ENCODE results near the gene TJAP1. TPM values are rescaled to one million over a fixed set of nuclear protein-coding genes. Genes with fewer than 3 reads are reported as not detected.

Gene TJAP1
- total and polyA plus RNA-seq, 12 donors = 13.0 to 29.7 (median 19.6) TPM

DNA sequence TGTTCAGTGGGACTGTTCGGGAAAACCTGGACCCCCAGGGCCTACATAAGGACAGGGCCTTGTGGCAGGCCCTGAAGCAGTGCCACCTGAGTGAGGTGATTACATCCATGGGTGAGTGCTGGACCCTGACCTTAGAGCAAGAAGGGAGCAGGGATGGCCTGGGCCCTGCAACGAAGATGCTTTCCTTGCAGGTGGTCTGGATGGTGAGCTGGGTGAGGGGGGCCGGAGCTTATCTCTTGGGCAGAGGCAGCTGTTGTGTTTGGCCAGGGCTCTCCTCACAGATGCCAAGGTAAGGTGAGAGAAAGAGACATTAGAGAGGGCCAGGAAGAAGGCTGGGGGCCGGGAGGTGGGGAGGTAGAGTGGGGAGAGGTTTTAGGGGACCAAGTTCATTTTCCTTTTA, 28.5 kb upstream of the TJAP1 start:
- ATAC-seq = no peak
- Histone ChIP-seq H3K4me3 (no peak overlapping the region), H3K36me3 (peaks cover 0 to 96% (median 47%) of the 10 kb centered on the region in 9 donors), H3K27ac (no peak overlapping the region), H3K27me3 (no peaks in the 10 kb centered on the region), H3K4me1 (peaks cover 0 to 13% (median 0%) of the 10 kb centered on the region in 9 donors), H3K9me3 (no peaks in the 10 kb centered on the region)
- TF ChIP-seq, protein P1, sequence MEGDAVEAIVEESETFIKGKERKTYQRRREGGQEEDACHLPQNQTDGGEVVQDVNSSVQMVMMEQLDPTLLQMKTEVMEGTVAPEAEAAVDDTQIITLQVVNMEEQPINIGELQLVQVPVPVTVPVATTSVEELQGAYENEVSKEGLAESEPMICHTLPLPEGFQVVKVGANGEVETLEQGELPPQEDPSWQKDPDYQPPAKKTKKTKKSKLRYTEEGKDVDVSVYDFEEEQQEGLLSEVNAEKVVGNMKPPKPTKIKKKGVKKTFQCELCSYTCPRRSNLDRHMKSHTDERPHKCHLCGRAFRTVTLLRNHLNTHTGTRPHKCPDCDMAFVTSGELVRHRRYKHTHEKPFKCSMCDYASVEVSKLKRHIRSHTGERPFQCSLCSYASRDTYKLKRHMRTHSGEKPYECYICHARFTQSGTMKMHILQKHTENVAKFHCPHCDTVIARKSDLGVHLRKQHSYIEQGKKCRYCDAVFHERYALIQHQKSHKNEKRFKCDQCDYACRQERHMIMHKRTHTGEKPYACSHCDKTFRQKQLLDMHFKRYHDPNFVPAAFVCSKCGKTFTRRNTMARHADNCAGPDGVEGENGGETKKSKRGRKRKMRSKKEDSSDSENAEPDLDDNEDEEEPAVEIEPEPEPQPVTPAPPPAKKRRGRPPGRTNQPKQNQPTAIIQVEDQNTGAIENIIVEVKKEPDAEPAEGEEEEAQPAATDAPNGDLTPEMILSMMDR (IDR thresholded peaks at IDR 0.05) = no peak
- 91 to 93% methylated on average over 4 of the region's 4 CpGs for WGBS, 2 donors
- DNase-seq = no peak
- intact Hi-C loops (cut with DNase I) = no loop called here

DNA sequence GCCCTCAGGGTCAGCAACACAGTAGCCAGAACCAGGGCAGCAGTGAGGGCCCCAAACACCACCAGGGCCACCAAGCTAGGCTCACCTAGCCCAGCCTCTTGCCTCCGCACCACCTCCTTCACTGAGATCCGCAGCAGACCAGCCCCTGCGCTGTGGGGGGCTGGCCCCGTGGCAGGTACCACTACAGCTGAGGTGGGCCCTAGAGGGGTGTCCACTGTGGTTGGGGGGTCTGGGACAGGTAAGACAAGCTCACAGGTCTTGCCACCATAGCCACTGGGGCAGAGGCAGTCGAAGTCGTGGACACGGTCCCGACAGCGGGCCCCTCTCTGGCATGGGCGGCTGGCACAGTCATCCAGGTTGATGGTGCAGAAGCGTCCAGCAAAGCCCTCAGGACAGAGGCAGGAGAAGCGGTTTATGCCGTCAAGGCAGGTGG, 26.7 kb upstream of the TJAP1 start:
- TF ChIP-seq, protein P1 (IDR thresholded peaks at IDR 0.05) = no peak
- no peak overlapping the region for H3K4me3 ChIP-seq
- no peak for DNase-seq
- no peak overlapping the region for H3K27ac ChIP-seq
- peaks cover 0 to 12% (median under 1%) of the 10 kb centered on the region in 7 donors for H3K27me3 ChIP-seq
- ATAC-seq = no peak
- H3K36me3 ChIP-seq = peaks cover 0 to 78% (median 30%) of the 10 kb centered on the region in 9 donors
- peaks cover 0 to 24% (median 9%) of the 10 kb centered on the region in 9 donors for H3K4me1 ChIP-seq
- intact Hi-C loops (cut with DNase I) = loop anchor here in 2 of 10 donors (5.0 kb wide), 2 partner anchors 47 to 57 kb away; no protein-coding TSS in a partner anchor
- H3K9me3 ChIP-seq = no peaks in the 10 kb centered on the region
- WGBS, 2 donors = 92 to 95% methylated on average over 13 of the region's 13 CpGs

DNA sequence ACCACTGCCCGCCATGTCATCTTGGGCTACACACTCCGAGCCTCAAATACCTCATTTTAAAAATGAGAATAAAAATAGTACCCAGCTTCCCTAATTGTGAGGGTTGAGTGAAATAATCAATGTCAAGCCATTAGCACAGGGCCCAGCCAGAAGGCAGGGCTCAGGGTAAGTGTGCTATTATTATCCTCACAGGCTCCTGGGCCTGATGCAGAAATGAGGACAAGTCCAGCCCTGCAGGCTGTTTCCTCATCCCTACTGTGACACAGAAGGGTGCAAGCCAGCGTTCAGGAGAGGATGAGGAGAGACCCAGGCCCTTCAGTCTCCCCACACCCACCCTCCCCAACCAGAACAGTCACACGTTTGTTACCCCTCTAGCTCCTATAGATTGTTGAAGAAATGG, 26.0 kb upstream of the TJAP1 start:
- Histone ChIP-seq H3K4me1 (peaks cover 0 to 28% (median 12%) of the 10 kb centered on the region in 9 donors), H3K27ac (peak overlapping the region in 1 of 10 donors; percentile 35), H3K27me3 (peaks cover 0 to 18% (median 7%) of the 10 kb centered on the region in 7 donors), H3K36me3 (peaks cover 0 to 72% (median 25%) of the 10 kb centered on the region in 9 donors), H3K9me3 (no peaks in the 10 kb centered on the region), H3K4me3 (no peak overlapping the region)
- WGBS, 2 donors = 77 to 81% methylated on average over 4 of the region's 4 CpGs
- intact Hi-C loops (cut with DNase I) = loop anchor here in 2 of 10 donors (5.0 kb wide), 2 partner anchors 46 to 56 kb away; no protein-coding TSS in a partner anchor
- ATAC-seq (peak in 4 of 8 donors; percentile 24 to 57 (median 34)), DNase-seq (no peak)
- TF ChIP-seq, protein P1 (IDR thresholded peaks at IDR 0.05) = no peak

DNA sequence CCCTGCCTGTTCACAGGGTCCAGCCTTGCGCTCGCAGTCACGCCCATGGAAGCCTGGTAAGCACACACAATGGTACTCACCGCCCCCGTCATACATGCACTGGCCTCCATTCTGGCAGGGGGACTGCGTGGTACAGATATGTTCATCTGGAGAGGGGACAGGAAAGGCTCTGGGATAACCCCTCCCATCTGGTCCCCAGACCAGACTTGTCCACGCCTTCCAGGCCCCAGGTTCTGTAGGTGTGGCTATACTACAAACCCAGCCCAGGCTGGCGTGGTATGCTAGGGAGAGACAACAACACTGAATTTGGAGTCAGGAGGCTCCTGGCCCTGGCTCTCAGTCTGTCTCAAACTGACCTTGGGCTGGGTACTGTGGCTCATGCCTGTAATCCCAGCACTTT, 25.4 kb upstream of the TJAP1 start:
- 94 to 95% methylated on average over 8 of the region's 8 CpGs for WGBS, 2 donors
- TF ChIP-seq, protein P1 (IDR thresholded peaks at IDR 0.05) = no peak
- peaks cover 0 to 24% (median 9%) of the 10 kb centered on the region in 7 donors for H3K27me3 ChIP-seq
- H3K4me3 ChIP-seq = no peak overlapping the region
- peaks cover 0 to 66% (median 25%) of the 10 kb centered on the region in 9 donors for H3K36me3 ChIP-seq
- intact Hi-C loops (cut with DNase I) = loop anchor here in 3 of 10 donors (2.0 to 5.0 kb wide), 3 partner anchors 45 to 55 kb away; no protein-coding TSS in a partner anchor
- peak overlapping the region in 1 of 10 donors; percentile 35 for H3K27ac ChIP-seq
- DNase-seq (no peak), ATAC-seq (no peak)
- H3K9me3 ChIP-seq = no peaks in the 10 kb centered on the region
- H3K4me1 ChIP-seq = peaks cover 0 to 28% (median 12%) of the 10 kb centered on the region in 9 donors

Measured in heart right ventricle (tissue), 16 donors.